MG63 (cell line): ENCODE data around the gene SPACDR. TPM values are rescaled to one million over a fixed set of nuclear protein-coding genes. Genes with fewer than 3 reads are reported as not detected.
"Not testable (repeated sequence)": the region's sequence is repeated elsewhere in the genome, so short reads cannot be mapped to it uniquely, and the experiment has no call there.

Source experiments
- DNase-seq: peaks from one replicate; pipeline ENCODE4 v3.0.0-alpha.2; 2020
- H3K27me3 ChIP-seq: fragments of 250-450 bp; sonication (Bioruptor Pico); 2 replicates; pipeline ENCODE4 v1.5.1; 2020; ENCODE audit warnings: mild to moderate bottlenecking, moderate library complexity
- H3K36me3 ChIP-seq: fragments of 250-450 bp; sonication (Bioruptor Pico); 2 replicates; pipeline ENCODE4 v1.5.1; 2020; ENCODE audit warnings: mild to moderate bottlenecking, moderate library complexity
- H3K4me3 ChIP-seq: fragments of 250-450 bp; sonication (Bioruptor Pico); 2 replicates; pipeline ENCODE4 v1.5.1; 2020; ENCODE audit warnings: mild to moderate bottlenecking, moderate library complexity
- H3K9me3 ChIP-seq: fragments of 250-450 bp; sonication (Bioruptor Pico); 2 replicates; pipeline ENCODE4 v1.5.1; 2020; ENCODE audit warnings: mild to moderate bottlenecking, moderate library complexity
- total RNA-seq: library from RNA; depleted of rRNA; stranded (reverse); fragments of >200 nt; shearing (Covaris generic); gene quantifications from 2 replicates; pipeline ENCODE4 v1.2.3, GENCODE V29; 2014; ENCODE audit warnings: low replicate concordance; rRNA removed

SPACDR gene, protein sequence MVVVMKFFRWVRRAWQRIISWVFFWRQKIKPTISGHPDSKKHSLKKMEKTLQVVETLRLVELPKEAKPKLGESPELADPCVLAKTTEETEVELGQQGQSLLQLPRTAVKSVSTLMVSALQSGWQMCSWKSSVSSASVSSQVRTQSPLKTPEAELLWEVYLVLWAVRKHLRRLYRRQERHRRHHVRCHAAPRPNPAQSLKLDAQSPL
- total RNA-seq: 0.56 TPM in 1 of 2 replicates, not detected in the other

GRCh38 chr7:100464210-100464660, at the start of gene SPACDR:
Gene SPACDR, minus strand, starts transcription at chr7:100464260. Its CDS starts 235 bp downstream, at chr7:100464025.
- no peaks in the 10 kb centered on the region; the same call in 1 of the 2 replicates for H3K36me3 ChIP-seq
- H3K9me3 ChIP-seq: no peaks in the 10 kb centered on the region
- H3K27me3 ChIP-seq: no peaks in the 10 kb centered on the region
- DNase-seq: peak; percentile 49
- H3K4me3 ChIP-seq: no peak within 1 kb of the TSS

DNA sequence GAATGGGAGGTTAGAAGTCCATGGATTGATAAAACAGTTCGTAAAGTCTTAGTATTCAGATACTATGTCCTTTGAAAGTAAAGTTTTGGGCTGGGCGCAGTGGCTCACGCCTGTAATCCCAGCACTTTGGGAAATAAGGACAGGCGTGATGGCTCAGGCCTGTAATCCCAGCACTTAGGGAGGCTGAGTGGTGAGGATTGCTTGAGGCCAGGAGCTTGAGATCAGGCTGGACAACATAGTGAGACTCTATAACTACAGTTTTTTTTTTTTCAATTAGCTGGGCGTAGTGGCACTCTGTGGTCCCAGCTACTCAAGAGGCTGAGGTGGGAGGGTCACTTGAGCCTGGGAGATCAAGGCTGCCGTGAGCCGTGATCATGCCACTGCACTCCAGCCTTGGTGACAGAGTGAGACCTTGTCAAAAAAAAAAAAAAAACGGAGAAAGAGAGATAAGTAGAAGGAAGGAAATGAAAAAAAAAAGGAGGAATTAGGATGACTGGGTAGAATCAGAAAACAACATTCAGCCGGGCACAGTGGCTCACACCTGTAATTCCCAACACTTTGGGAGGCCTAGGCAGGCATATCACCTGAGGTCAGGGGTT, 49.3 kb upstream of the SPACDR start:
- no peak overlapping the region for H3K4me3 ChIP-seq
- H3K36me3 ChIP-seq: no peaks in the 10 kb centered on the region
- no peaks in the 10 kb centered on the region for H3K9me3 ChIP-seq
- no peak for DNase-seq
- H3K27me3 ChIP-seq: no peaks in the 10 kb centered on the region

GRCh38 chr7:100510437-100511239, 46.6 kb upstream of the SPACDR start:
- H3K36me3 ChIP-seq: no peaks in the 10 kb centered on the region
- H3K4me3 ChIP-seq: no peak overlapping the region
- H3K27me3 ChIP-seq: no peaks in the 10 kb centered on the region
- no peak for DNase-seq
- no peaks in the 10 kb centered on the region for H3K9me3 ChIP-seq

DNA sequence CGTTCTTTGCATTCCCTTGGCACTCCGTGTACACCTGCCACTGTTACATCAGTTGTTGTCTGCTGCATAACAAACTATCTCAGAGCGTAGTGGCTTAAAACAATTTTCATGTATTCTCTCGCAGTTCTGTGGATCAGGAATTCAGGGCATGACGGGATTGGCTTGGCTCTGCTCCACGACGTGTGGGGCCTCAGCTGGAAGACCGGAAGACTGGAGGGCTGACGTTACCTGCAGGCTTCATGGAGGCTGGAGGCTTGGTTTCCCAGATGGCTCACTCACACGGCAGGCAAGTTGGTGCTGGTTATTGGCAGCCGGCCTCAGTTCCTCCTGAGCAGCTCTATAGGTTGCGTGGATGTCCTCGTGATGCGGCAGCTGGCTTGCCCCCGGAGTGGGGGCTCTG, 45.2 kb upstream of the SPACDR start:
- Histone ChIP-seq H3K27me3 (no peaks in the 10 kb centered on the region), H3K9me3 (no peaks in the 10 kb centered on the region), H3K36me3 (no peaks in the 10 kb centered on the region), H3K4me3 (no peak overlapping the region)
- no peak for DNase-seq

DNA sequence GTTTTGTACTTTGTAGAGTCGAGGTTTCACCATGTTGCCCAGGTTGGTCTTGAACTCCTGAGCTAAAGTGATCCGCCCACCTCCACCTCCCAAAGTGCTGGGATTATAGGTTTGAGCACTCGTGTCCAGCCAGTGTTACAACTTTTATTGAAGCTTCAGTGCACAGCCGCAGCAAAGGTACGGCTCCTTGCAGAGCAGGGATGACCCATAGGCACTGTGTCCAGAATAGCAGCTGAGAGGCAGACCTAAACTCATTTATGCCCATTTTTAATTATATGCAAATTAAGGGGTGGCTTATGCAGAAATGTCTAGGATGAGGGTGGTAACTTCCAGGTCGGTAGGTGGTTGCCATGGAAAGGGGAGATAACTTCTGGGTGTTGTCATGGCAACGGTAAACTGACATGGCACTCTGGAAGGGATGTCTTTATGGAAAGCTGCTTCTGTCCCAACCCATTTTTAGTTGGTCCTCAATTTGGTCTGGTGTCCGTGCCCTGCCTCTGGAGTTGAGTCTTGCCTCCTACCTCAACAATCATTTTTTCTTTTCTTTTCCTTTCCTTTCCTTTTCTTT, 42.4 kb upstream of the SPACDR start:
- DNase-seq: no peak
- no peaks in the 10 kb centered on the region for H3K27me3 ChIP-seq
- H3K9me3 ChIP-seq: no peaks in the 10 kb centered on the region
- no peaks in the 10 kb centered on the region for H3K36me3 ChIP-seq
- H3K4me3 ChIP-seq: no peak overlapping the region

DNA sequence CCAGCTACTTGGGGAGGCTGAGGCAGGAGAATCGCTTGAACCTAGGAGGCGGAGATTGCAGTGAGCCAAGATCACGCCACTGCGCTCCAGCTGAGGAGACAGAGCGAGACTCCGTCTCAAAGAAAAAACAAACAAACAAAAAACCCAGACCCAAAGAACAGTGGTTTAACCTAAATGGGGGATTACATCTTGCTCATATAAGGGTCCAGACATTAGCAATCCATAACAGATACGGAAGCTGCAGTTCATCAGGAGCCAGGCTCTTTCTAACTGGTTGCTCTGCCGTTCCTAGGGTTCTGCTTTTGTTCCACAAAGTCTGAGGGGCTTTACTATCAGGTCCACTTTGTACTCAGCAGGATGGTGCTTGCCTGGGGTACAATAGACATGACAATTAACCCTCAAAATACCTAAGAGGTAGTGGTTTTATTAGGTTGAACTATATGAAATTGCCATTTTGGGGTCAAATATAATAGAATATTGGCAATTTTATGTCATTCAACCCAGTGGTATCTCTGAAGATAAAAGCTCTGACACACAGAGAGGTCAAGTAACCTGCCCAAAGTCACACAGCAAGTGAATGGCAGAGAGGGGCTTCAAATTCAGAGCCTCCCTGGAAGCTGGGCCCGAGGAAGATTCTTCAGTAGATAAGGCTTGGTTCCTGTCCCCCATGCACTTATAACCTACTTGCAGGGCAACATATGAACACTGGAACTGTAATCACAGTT, 41.0 kb upstream of the SPACDR start:
- Histone ChIP-seq H3K27me3 (no peaks in the 10 kb centered on the region), H3K36me3 (no peaks in the 10 kb centered on the region), H3K4me3 (no peak overlapping the region), H3K9me3 (no peaks in the 10 kb centered on the region)
- no peak for DNase-seq

DNA sequence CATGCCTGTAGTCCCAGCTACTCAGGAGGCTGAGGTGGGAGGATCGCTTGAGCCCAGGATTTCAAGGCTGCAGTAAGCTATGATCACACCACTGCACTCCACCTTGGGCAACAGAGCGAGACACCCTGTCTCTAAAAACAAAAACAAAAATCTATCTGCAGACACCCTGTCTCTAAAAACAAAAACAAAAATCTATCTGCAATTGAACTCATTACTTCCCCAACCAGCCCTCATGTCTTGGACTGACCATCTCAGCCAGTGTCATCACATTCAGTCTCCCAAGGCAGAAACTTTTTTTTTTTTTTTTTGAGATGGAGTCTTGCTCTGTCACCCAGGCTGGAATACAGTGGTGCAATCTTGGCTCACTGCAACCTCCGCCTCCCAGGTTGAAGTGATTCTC, 40.0 kb upstream of the SPACDR start:
- not testable (repeated sequence) for H3K27me3 ChIP-seq, H3K36me3 ChIP-seq, H3K4me3 ChIP-seq, DNase-seq, H3K9me3 ChIP-seq

DNA sequence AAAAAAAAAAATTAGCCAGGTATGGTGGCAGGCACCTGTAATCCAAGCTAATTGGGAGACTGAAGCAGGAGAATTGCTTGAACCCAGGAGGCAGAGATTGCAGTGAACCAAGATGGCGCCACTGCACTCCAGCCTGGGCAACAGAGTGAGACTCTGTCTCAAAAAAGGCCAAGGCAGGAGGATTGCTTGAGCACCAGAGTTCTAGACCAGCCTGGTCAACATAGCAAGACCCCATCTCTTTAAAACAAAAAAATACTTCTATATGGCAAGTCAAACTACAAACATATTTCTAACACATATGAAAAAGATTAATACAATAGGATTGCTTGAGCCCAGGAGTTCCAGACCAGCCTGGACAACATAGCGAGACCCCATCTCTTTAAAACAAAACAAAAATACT, 36.7 kb upstream of the SPACDR start:
- not testable (repeated sequence) for DNase-seq, H3K36me3 ChIP-seq, H3K9me3 ChIP-seq, H3K27me3 ChIP-seq, H3K4me3 ChIP-seq

- H3K27me3 ChIP-seq: no peaks in the 10 kb centered on the region
- H3K9me3 ChIP-seq: no peaks in the 10 kb centered on the region
- H3K4me3 ChIP-seq: no peak overlapping the region
- H3K36me3 ChIP-seq: no peaks in the 10 kb centered on the region
- DNase-seq: no peak
Observed at GRCh38 chr7:100496509-100496908, 32.4 kb upstream of the SPACDR start.

- Histone ChIP-seq H3K27me3 (no peaks in the 10 kb centered on the region), H3K4me3 (no peak overlapping the region), H3K36me3 (no peaks in the 10 kb centered on the region), H3K9me3 (no peaks in the 10 kb centered on the region)
- DNase-seq: no peak
Observed at GRCh38 chr7:100493476-100494264, 29.6 kb upstream of the SPACDR start.

DNA sequence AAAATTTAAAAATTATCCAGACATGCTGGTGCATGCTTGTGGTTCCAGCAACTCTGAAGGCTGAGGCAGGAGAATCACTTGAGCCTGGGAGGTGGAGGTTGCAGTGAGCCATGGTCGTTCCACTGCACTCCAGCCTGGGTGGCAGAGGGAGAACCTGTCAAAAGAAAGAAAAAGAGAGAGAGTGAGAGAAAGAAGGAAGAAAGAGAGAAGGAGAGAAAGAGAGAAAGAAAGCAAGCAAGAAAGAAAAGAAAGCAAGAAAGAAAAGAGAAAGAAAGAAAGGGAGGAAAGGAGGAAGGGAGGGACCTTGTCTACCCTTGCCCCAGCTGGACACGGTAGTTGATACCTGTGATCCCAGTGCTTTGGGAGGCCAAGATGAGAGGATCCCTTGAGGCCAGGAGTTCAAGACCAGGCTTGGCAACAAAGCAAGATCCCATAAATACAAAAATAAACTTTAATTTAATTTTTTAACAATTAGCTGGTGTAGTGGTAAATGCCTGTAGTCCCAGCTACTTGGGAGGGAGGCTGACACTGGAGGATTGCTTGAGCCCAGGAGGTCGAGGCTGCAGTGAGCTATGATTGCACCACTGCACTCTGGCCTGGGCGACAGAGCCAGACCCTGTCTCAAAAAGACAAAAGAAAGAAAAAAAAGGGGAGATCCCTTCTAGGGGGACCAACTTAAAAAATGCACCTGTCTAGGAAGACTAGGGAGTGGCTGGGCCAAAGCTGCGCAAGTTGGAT, 28.8 kb upstream of the SPACDR start:
- no peaks in the 10 kb centered on the region for H3K9me3 ChIP-seq
- no peak overlapping the region for H3K4me3 ChIP-seq
- no peak for DNase-seq
- no peaks in the 10 kb centered on the region for H3K36me3 ChIP-seq
- H3K27me3 ChIP-seq: no peaks in the 10 kb centered on the region

DNA sequence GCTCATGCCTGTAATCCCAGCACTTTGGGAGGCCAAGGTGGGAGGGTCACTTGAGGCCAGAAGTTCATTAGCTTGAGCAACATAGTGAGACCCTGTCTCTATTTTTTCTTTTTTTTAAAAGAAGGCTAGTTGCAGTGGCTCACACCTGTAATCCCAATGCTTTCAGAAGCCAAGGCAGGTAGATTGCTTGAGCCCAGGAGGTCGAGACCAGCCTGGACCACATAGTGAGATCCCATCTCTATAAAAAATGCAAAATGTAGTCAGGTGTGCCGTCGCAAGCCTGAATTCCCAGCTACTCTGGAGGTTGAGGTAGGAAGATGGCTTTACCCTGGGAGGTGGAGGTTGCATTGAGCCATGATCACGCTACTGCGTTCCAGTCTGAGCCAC, 27.1 kb upstream of the SPACDR start:
- H3K4me3 ChIP-seq: no peak overlapping the region
- H3K27me3 ChIP-seq: no peaks in the 10 kb centered on the region
- H3K9me3 ChIP-seq: no peaks in the 10 kb centered on the region
- no peak for DNase-seq
- no peaks in the 10 kb centered on the region for H3K36me3 ChIP-seq

DNA sequence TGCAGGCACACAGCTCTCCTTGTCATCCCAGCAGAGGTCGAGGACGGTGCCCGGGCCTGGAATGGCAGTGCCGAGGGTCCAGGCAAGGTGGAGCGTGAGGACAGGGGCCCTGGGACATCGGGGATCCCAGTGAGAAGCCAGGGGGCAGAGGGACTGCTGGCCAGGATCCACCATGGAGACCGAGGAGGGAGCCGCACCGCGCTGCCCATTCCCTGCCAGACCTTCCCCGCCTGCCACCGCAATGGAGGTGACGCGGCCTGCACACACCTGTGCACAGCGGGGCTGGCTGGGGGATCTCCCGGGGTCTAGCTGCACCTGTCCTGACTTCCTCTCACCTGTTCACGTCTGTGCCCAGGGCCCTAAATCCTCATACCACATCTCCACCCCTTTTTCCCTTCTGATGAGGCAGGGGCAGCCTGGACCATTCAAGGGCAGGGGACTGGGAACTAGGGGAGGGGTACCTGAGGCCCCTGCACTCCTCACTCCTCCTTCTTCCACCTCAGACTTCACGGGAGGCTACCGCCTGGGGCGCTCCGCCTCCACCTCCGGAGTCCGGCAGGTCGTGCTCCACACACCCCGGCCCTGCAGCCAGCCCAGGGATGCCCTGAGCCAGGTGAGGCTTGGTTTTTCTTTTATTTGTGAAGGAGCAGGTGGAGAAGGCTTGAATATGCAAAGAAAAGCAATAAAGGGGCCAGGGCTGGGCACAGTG, 26.6 kb upstream of the SPACDR start:
- no peaks in the 10 kb centered on the region for H3K9me3 ChIP-seq
- no peaks in the 10 kb centered on the region for H3K27me3 ChIP-seq
- H3K4me3 ChIP-seq: no peak overlapping the region
- no peaks in the 10 kb centered on the region for H3K36me3 ChIP-seq
- DNase-seq: no peak

DNA sequence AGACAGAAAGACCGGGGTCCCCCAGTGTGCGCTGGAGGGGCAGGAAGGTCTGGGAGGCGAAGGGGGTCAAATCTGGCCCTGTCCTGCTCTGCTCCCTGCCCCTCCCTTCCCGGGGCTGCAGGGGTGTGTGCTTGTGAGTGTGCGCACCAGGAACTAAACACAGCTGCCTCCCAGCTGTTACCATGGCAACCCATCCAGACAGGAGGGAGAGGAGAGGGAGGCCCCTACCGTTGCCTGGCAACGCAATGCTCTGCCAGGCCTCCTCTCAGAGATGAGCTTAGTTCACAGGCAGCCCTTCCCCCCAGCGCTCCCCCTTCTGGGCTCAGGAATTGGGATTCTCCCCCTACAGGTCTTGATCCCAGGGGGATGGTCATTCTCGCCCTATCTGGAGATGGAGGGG, 25.8 kb upstream of the SPACDR start:
- H3K36me3 ChIP-seq: no peaks in the 10 kb centered on the region
- no peaks in the 10 kb centered on the region for H3K27me3 ChIP-seq
- no peak for DNase-seq
- H3K4me3 ChIP-seq: no peak overlapping the region
- H3K9me3 ChIP-seq: no peaks in the 10 kb centered on the region

- Histone ChIP-seq H3K36me3 (no peaks in the 10 kb centered on the region), H3K27me3 (no peaks in the 10 kb centered on the region), H3K9me3 (no peaks in the 10 kb centered on the region), H3K4me3 (no peak overlapping the region)
- no peak for DNase-seq
Observed at GRCh38 chr7:100489121-100489520, 25.1 kb upstream of the SPACDR start.
